Tibial nerve (tissue), 4 donors: ENCODE data around the gene KCNIP3. TPM values are rescaled to one million over a fixed set of nuclear protein-coding genes. Genes with fewer than 3 reads are reported as not detected.

ENCODE experiments used
- total RNA-seq, 4 donors: library from RNA; depleted of rRNA; stranded (reverse); fragments of >200 nt; gene quantifications; one replicate each; pipeline ENCODE4 v1.1.0, GENCODE V29; 2016

The KCNIP3 gene
- total RNA-seq, 4 donors from 2014 or later: 35.1 to 90.8 (median 50.2) TPM

Other genes starting within 250 kb of the KCNIP3 start
- gene MRPS5, start 175.5 kb upstream of the KCNIP3 start, total RNA-seq: 10 to 100 TPM; 34.3 to 67.8 (median 50.8) TPM
- 10 to 100 TPM; 19.4 to 24.1 (median 22.2) TPM for gene ZNF514, start 137.5 kb upstream of the KCNIP3 start, total RNA-seq
- gene ZNF2, start 131.5 kb upstream of the KCNIP3 start, total RNA-seq: 1 to 10 TPM; 3.9 to 5.7 (median 4.9) TPM
- 10 to 100 TPM in 3 of 4 donors, 1 to 10 TPM in 1; 7.7 to 21.2 (median 14.7) TPM for gene ZNF892, start 89.8 kb upstream of the KCNIP3 start, total RNA-seq
- gene PROM2, start 22.9 kb upstream of the KCNIP3 start, total RNA-seq: 10 to 100 TPM in 1 of 4 donors, 1 to 10 TPM in 3; 2.2 to 12.3 (median 5.3) TPM
- gene FAHD2A, start 105.4 kb downstream of the KCNIP3 start, total RNA-seq: 10 to 100 TPM; 21.0 to 34.5 (median 24.8) TPM
- not detected for gene TRIM43B, start 187.4 kb downstream of the KCNIP3 start, total RNA-seq